GM18498 (cell line): Measurements from ENCODE around the gene ARSB.
A peak's percentile ranks its signal among the peaks of the same experiment; 100 is the strongest.

ENCODE experiments used
- ATAC-seq: cut with Tn5 transposase; IDR thresholded peaks from one replicate; pipeline ENCODE4 v1.9.1; 2021; ENCODE audit warnings: mild to moderate bottlenecking, moderate library complexity; ENCODE audit not compliant: unreplicated experiment

Gene ARSB

GRCh38 chr5:78810098-78810920, 174.8 kb downstream of the ARSB start:
- ATAC-seq, result no peak

GRCh38 chr5:78809444-78809843, 175.7 kb downstream of the ARSB start:
- ATAC-seq, result no peak

- no peak for ATAC-seq
Observed at GRCh38 chr5:78808818-78809217, 176.3 kb downstream of the ARSB start.

- no peak for ATAC-seq
Observed at GRCh38 chr5:78808380-78808779, 176.7 kb downstream of the ARSB start.

- ATAC-seq, result no peak
Observed at GRCh38 chr5:78806544-78806943, 178.6 kb downstream of the ARSB start.

GRCh38 chr5:78805474-78806124, 179.5 kb downstream of the ARSB start:
- ATAC-seq, result no peak

GRCh38 chr5:78804995-78805394, 180.1 kb downstream of the ARSB start:
- ATAC-seq, result no peak

GRCh38 chr5:78803941-78804340, 181.2 kb downstream of the ARSB start:
- no peak for ATAC-seq

GRCh38 chr5:78803353-78803752, 181.8 kb downstream of the ARSB start:
- ATAC-seq, result no peak

- no peak for ATAC-seq
Observed at GRCh38 chr5:78801413-78801812, 183.7 kb downstream of the ARSB start.

GRCh38 chr5:78799266-78800017, 185.7 kb downstream of the ARSB start:
- no peak for ATAC-seq

GRCh38 chr5:78798673-78799029, 186.5 kb downstream of the ARSB start:
- no peak for ATAC-seq

GRCh38 chr5:78797936-78798672, 187.0 kb downstream of the ARSB start:
- no peak for ATAC-seq

- no peak for ATAC-seq
Observed at GRCh38 chr5:78795757-78796156, 189.4 kb downstream of the ARSB start.

- no peak for ATAC-seq
Observed at GRCh38 chr5:78794693-78795215, 190.4 kb downstream of the ARSB start.

- no peak for ATAC-seq
Observed at GRCh38 chr5:78793907-78794662, 191.0 kb downstream of the ARSB start.

GRCh38 chr5:78792345-78793055, 192.6 kb downstream of the ARSB start:
- ATAC-seq, result peak; percentile 70

- no peak for ATAC-seq
Observed at GRCh38 chr5:78791501-78792100, 193.5 kb downstream of the ARSB start.

GRCh38 chr5:78787783-78788182, 197.3 kb downstream of the ARSB start:
- ATAC-seq, result no peak
